Stimulated activated CD8-positive, alpha-beta memory T cell treated with anti-CD3 and anti-CD28 coated beads, Interleukin-4, amount 100 ng/mL, for 4 hours (primary cell): ENCODE data around the gene MRPL34.
"Not testable (repeated sequence)": the region's sequence is repeated elsewhere in the genome, so short reads cannot be mapped to it uniquely, and the experiment has no call there.

Source experiments
- DNase-seq, 2 donors: peaks; one replicate each; pipeline ENCODE4 v3.0.0-alpha.2; 2020; ENCODE audit warnings: low read depth in 2 of 2, low spot score in 1 of 2

Gene MRPL34

GRCh38 chr19:17285415-17286135 is 20.1 kb upstream of the MRPL34 start:
- no peak for DNase-seq

DNA sequence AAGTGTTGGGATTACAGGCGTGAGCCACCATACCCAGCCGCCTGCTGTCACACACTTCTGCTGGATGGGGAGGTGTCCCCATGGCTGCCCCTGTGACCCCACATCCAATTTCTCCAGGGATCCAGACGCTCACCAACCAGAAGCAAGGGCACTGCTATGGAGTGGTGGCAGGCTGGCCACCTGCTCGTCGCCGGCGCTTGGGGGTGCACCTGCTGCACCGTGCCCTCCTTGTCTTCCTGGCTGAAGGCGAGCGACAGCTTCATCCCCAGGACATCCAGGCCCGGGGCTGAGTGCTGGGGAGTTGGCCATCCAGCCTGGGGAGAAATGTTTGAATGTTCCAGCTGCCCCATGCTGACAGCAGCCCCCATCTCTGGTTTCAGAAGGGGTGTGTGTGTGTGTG is 19.4 kb upstream of the MRPL34 start:
- no peak for DNase-seq

- no peak for DNase-seq
These were observed 18.9 kb upstream of the MRPL34 start for GRCh38 chr19:17286752-17287151.

DNA sequence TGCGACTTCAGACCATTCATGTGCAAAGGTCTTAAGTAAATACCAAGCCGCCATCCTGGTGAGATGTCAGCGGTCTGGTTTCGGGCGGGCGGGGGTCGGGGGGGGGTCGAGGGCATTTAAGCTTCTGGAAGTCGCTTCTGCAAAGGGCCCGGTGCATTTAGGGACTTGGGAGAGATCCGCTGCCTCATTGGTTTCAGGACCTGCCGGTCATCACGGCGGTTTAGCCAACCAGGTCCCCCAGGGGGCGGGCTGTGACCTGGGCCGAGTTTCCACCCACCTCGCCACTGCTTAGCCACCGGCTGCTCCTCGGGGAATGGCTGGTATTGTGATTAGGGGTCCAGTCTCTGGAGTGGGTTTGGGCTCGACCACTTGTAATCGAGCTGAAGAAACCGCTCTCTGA is 16.2 kb upstream of the MRPL34 start:
- DNase-seq, result no peak

- peak in 1 of 2 donors; percentile 41 for DNase-seq
These were observed 13.2 kb upstream of the MRPL34 start for GRCh38 chr19:17292301-17293074.

DNA sequence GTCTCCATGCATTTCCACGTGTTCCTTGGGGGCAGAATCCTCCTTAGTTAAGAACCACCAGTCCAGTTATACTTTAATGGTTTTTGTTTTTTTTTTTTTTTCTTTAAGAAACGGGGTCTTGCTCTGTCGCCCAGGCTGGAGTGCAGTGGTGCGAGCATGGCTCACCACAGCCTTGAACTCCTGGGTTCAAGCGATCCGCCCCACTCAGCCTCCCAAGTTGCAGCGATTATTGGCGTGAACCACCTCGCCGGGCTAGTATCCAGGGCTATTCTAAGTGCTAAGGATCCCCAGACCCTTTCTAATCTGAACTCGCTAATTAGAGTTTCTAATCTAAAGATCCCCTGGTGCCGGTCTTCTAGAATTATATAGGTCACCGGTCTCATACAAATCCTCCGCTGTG is 12.1 kb upstream of the MRPL34 start:
- no peak for DNase-seq

- DNase-seq, result no peak
These were observed 11.4 kb upstream of the MRPL34 start for GRCh38 chr19:17294051-17294891.

GRCh38 chr19:17295551-17295950 is 10.1 kb upstream of the MRPL34 start:
- not testable (repeated sequence) for DNase-seq

DNA sequence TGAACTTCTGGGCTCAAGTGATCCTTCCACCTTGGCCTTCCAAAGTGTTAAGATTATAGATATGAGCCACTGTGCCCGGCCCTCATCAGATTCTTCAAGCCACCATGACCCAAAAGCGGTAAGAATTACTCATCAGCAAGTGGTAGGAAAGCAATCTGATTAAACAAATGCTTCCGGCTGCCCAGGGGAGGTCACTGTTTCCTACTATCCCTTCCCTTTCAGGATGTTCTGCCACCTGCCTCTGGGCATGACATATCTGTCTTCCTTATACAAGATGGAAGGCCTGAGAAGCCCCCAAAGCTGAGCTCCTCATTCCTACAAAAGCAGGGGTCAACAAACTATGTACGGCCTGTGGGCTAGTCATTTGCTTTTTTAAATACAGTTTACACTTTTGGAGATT is 9.4 kb upstream of the MRPL34 start:
- no peak for DNase-seq

DNA sequence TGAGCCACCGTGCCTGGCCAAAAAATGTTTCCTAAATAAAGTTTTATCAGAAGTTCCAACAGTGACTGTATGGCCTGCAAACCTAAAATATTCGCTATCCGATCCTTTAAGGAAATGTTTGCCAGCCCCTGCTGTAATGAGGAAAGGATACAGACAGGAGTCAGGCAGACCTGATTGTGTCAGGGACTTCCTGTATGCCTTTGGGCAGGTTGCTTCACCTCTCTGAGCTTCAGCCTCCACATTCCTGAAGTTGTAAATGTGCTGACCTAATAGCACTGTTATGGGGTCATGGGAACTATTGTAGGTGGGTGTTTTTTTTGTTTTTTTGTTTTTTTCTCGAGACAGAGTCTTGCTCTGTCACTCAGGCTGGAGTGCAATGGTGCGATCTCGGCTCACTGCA is 8.7 kb upstream of the MRPL34 start:
- DNase-seq, result no peak

GRCh38 chr19:17300992-17301619 is 4.6 kb upstream of the MRPL34 start:
- DNase-seq, result no peak

GRCh38 chr19:17302391-17303166 is 3.1 kb upstream of the MRPL34 start:
- no peak for DNase-seq

- peak; percentile 82 to 85 for DNase-seq
These were observed 2.3 kb upstream of the MRPL34 start, which contains the start of gene ABHD8 for GRCh38 chr19:17303167-17303939. ABHD8 (minus strand) TSS chr19:17303425; CDS start chr19:17301616, 1,809 bp downstream.

DNA sequence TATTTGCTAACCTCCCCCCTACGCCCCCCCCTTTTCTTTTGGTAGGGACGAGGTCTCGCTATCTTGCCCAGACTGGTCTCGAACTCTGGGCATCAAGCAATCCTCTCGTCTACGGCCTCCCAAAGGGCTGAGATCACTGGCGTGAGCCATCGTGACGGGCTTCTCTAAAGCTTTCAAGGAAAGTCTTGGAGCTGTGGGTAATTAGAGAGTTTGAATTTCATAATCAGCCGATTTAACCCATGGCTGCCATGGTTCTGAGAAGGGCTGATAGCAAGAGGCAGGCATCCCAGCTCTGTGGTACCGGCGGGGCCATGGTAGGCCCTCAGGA is 1.8 kb upstream of the MRPL34 start:
- no peak for DNase-seq

GRCh38 chr19:17304386-17305215 is 1.1 kb upstream of the MRPL34 start:
- DNase-seq, result no peak

- DNase-seq, result no peak
These were observed 506 bp upstream of the MRPL34 start for GRCh38 chr19:17305216-17305516.

GRCh38 chr19:17306285-17306714 is 628 bp downstream of the MRPL34 start:
- DNase-seq, result no peak

- no peak for DNase-seq
These were observed 2.3 kb downstream of the MRPL34 start for GRCh38 chr19:17307876-17308377.
